ENCODE measurements around the gene EIF4B. TPM values are rescaled to one million over a fixed set of nuclear protein-coding genes. Genes with fewer than 3 reads are reported as not detected.
A peak's percentile ranks its signal among the peaks of the same experiment; 100 is the strongest.

Gene EIF4B, protein sequence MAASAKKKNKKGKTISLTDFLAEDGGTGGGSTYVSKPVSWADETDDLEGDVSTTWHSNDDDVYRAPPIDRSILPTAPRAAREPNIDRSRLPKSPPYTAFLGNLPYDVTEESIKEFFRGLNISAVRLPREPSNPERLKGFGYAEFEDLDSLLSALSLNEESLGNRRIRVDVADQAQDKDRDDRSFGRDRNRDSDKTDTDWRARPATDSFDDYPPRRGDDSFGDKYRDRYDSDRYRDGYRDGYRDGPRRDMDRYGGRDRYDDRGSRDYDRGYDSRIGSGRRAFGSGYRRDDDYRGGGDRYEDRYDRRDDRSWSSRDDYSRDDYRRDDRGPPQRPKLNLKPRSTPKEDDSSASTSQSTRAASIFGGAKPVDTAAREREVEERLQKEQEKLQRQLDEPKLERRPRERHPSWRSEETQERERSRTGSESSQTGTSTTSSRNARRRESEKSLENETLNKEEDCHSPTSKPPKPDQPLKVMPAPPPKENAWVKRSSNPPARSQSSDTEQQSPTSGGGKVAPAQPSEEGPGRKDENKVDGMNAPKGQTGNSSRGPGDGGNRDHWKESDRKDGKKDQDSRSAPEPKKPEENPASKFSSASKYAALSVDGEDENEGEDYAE
- polyA plus RNA-seq (323 to 422 TPM (median 378 TPM) in 3 replicates), polyA minus RNA-seq (427 to 700 TPM (median 612 TPM) in 3 replicates)
- polyA plus RNA-seq (2011; ENCODE audit: low read depth): 491 TPM
- polyA plus RNA-seq (2011; cell fraction: cytosol; rRNA removed): 436 and 450 TPM in 2 replicates
- 235 and 262 TPM in 2 replicates for polyA plus RNA-seq (2011; cell fraction: nucleus; rRNA removed)
- 323 and 351 TPM in 2 replicates for polyA plus RNA-seq (2012; ENCODE audit: low replicate concordance)
- polyA minus RNA-seq (2011; cell fraction: cytosol; rRNA and poly(A)+ RNA removed): 447 TPM
- polyA minus RNA-seq (2011; cell fraction: nucleus; rRNA and poly(A)+ RNA removed): 142 and 249 TPM in 2 replicates

- TF ChIP-seq EZH2 (IDR thresholded peaks at IDR 0.05; ENCODE audit: low read length): no peak
- TF ChIP-seq, protein P1, sequence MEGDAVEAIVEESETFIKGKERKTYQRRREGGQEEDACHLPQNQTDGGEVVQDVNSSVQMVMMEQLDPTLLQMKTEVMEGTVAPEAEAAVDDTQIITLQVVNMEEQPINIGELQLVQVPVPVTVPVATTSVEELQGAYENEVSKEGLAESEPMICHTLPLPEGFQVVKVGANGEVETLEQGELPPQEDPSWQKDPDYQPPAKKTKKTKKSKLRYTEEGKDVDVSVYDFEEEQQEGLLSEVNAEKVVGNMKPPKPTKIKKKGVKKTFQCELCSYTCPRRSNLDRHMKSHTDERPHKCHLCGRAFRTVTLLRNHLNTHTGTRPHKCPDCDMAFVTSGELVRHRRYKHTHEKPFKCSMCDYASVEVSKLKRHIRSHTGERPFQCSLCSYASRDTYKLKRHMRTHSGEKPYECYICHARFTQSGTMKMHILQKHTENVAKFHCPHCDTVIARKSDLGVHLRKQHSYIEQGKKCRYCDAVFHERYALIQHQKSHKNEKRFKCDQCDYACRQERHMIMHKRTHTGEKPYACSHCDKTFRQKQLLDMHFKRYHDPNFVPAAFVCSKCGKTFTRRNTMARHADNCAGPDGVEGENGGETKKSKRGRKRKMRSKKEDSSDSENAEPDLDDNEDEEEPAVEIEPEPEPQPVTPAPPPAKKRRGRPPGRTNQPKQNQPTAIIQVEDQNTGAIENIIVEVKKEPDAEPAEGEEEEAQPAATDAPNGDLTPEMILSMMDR (optimal IDR thresholded peaks at IDR 0.05 in 1 of 3, IDR thresholded peaks at IDR 0.05 in 1 of 3, conservative IDR thresholded peaks at IDR 0.05 in 1 of 3; ENCODE audit: extremely low read depth in 1 of 3, insufficient read depth in 2 of 3, low read length in 3 of 3): peak in 1 of 3 experiments; percentile 7
- H3K79me2 ChIP-seq (ENCODE audit: control insufficient read depth, insufficient read depth, low read length): peaks cover 51% of the 10 kb centered on the region
- H2AFZ ChIP-seq (ENCODE audit: control insufficient read depth, low read length): peak within 1 kb of the TSS; percentile 81
- peaks cover 14% of the 10 kb centered on the region for H4K20me1 ChIP-seq (ENCODE audit: control insufficient read depth, extremely low read depth, insufficient read depth, low read length)
- peaks cover 0 to 18% of the 10 kb centered on the region in 2 experiments for H3K36me3 ChIP-seq (ENCODE audit: control insufficient read depth in 2 of 2, extremely low read depth in 1 of 2, insufficient read depth in 2 of 2, low read length in 2 of 2)
- no peaks in the 10 kb centered on the region for H3K27me3 ChIP-seq (ENCODE audit: control insufficient read depth, extremely low read depth, insufficient read depth, low read length)
- peak within 1 kb of the TSS; percentile 99 for H3K27ac ChIP-seq (ENCODE audit: control insufficient read depth, insufficient read depth, low read length)
- no peaks in the 10 kb centered on the region for H3K9me1 ChIP-seq (ENCODE audit: control insufficient read depth, extremely low read depth, insufficient read depth, low read length)
- dilution Hi-C loops (cut with MboI; ENCODE audit: extremely low pct_ligation_motif_present, low sequenced_read_pairs): no loop called here
- H3K9me3 ChIP-seq (ENCODE audit: control insufficient read depth, low read depth, low read length): no peaks in the 10 kb centered on the region
- FAIRE-seq (peak; percentile 79), DNase-seq (ENCODE audit: low read depth, low spot score) (peak; percentile 97)
- H3K9ac ChIP-seq (ENCODE audit: control insufficient read depth, extremely low read depth, insufficient read depth, low read length): peak within 1 kb of the TSS; percentile 100
- H3K4me1 ChIP-seq (ENCODE audit: control insufficient read depth, extremely low read depth, insufficient read depth, low read length): peaks cover 40% of the 10 kb centered on the region
- H3K4me3 ChIP-seq (ENCODE audit: control insufficient read depth in 2 of 3, extremely low read depth in 1 of 3, insufficient read depth in 2 of 3, low read depth in 1 of 3, low read length in 3 of 3): peak within 1 kb of the TSS; percentile 90 to 99 (median 96)
- H3K4me2 ChIP-seq (ENCODE audit: control insufficient read depth, extremely low read depth, insufficient read depth, low read depth, low read length): peak within 1 kb of the TSS; percentile 93
Measured at GRCh38 chr12:53005986-53006809, at the start of gene EIF4B. TSS of gene EIF4B (plus strand) at chr12:53006456. CDS start at chr12:53006484, 28 bp downstream.

GRCh38 chr12:52956987-52957386 is 49.3 kb upstream of the EIF4B start:
- H3K36me3 ChIP-seq (ENCODE audit: control insufficient read depth in 2 of 2, extremely low read depth in 1 of 2, insufficient read depth in 2 of 2, low read length in 2 of 2): peaks cover 0 to 5% of the 10 kb centered on the region in 2 experiments
- TF ChIP-seq, protein P1 (optimal IDR thresholded peaks at IDR 0.05 in 1 of 3, IDR thresholded peaks at IDR 0.05 in 1 of 3, conservative IDR thresholded peaks at IDR 0.05 in 1 of 3; ENCODE audit: extremely low read depth in 1 of 3, insufficient read depth in 2 of 3, low read length in 3 of 3): no peak
- no peak for TF ChIP-seq EZH2 (IDR thresholded peaks at IDR 0.05; ENCODE audit: low read length)
- no peak overlapping the region for H3K27ac ChIP-seq (ENCODE audit: control insufficient read depth, insufficient read depth, low read length)
- H3K4me1 ChIP-seq (ENCODE audit: control insufficient read depth, extremely low read depth, insufficient read depth, low read length): no peaks in the 10 kb centered on the region
- H3K9ac ChIP-seq (ENCODE audit: control insufficient read depth, extremely low read depth, insufficient read depth, low read length): no peak overlapping the region
- H3K9me1 ChIP-seq (ENCODE audit: control insufficient read depth, extremely low read depth, insufficient read depth, low read length): no peaks in the 10 kb centered on the region
- DNase-seq (ENCODE audit: low read depth, low spot score) (no peak), FAIRE-seq (no peak)
- H4K20me1 ChIP-seq (ENCODE audit: control insufficient read depth, extremely low read depth, insufficient read depth, low read length): no peaks in the 10 kb centered on the region
- H3K4me2 ChIP-seq (ENCODE audit: control insufficient read depth, extremely low read depth, insufficient read depth, low read depth, low read length): no peak overlapping the region
- dilution Hi-C loops (cut with MboI; ENCODE audit: extremely low pct_ligation_motif_present, low sequenced_read_pairs): no loop called here
- no peaks in the 10 kb centered on the region for H3K9me3 ChIP-seq (ENCODE audit: control insufficient read depth, low read depth, low read length)
- H2AFZ ChIP-seq (ENCODE audit: control insufficient read depth, low read length): no peak overlapping the region
- H3K27me3 ChIP-seq (ENCODE audit: control insufficient read depth, extremely low read depth, insufficient read depth, low read length): no peaks in the 10 kb centered on the region
- H3K4me3 ChIP-seq (ENCODE audit: control insufficient read depth in 2 of 3, extremely low read depth in 1 of 3, insufficient read depth in 2 of 3, low read depth in 1 of 3, low read length in 3 of 3): no peak overlapping the region
- H3K79me2 ChIP-seq (ENCODE audit: control insufficient read depth, insufficient read depth, low read length): no peaks in the 10 kb centered on the region
